HUDEP-2 (cell line): ENCODE results near the gene CHST11.

Experiments
- DNase-seq, 76 experiments: peaks; one replicate each; lab custom pipeline; 2025; ENCODE audit not compliant: unreplicated experiment in 76 of 76; lab: John Stamatoyannopoulos, UW

CHST11 gene

GRCh38 chr12:104458694-104459367 lies 2.1 kb downstream of the CHST11 start:
- DNase-seq: peak in 31 of 76 experiments; percentile 10 to 76 (median 35)

GRCh38 chr12:104459368-104459909 lies 2.7 kb downstream of the CHST11 start:
- DNase-seq: peak in 2 of 76 experiments; percentile 33 to 43

GRCh38 chr12:104460041-104460719 lies 3.4 kb downstream of the CHST11 start:
- peak in 9 of 76 experiments; percentile 12 to 39 (median 23) for DNase-seq

GRCh38 chr12:104460973-104461698 lies 4.4 kb downstream of the CHST11 start:
- no peak for DNase-seq

- DNase-seq: no peak
Observed at GRCh38 chr12:104462325-104462724, 5.6 kb downstream of the CHST11 start.

GRCh38 chr12:104462931-104463339 lies 6.2 kb downstream of the CHST11 start:
- DNase-seq: peak in 5 of 76 experiments; percentile 23 to 50 (median 37)

- no peak for DNase-seq
Observed at GRCh38 chr12:104463368-104463767, 6.6 kb downstream of the CHST11 start.

- no peak for DNase-seq
Observed at GRCh38 chr12:104464899-104465298, 8.2 kb downstream of the CHST11 start.

- DNase-seq: peak in 15 of 76 experiments; percentile 7 to 69 (median 37)
Observed at GRCh38 chr12:104466709-104467345, 10.1 kb downstream of the CHST11 start.

- DNase-seq: peak in 74 of 76 experiments; percentile 13 to 97 (median 69)
Observed at GRCh38 chr12:104467346-104467837, 10.6 kb downstream of the CHST11 start.

GRCh38 chr12:104468371-104468770 lies 11.6 kb downstream of the CHST11 start:
- peak in 65 of 76 experiments; percentile 13 to 87 (median 48) for DNase-seq

- no peak for DNase-seq
Observed at GRCh38 chr12:104469066-104469465, 12.3 kb downstream of the CHST11 start.

GRCh38 chr12:104469523-104469922 lies 12.8 kb downstream of the CHST11 start:
- no peak for DNase-seq

GRCh38 chr12:104470521-104470920 lies 13.8 kb downstream of the CHST11 start:
- DNase-seq: no peak

- DNase-seq: no peak
Observed at GRCh38 chr12:104471336-104471735, 14.6 kb downstream of the CHST11 start.

- DNase-seq: no peak
Observed at GRCh38 chr12:104472748-104473147, 16.0 kb downstream of the CHST11 start.

GRCh38 chr12:104473374-104473983 lies 16.7 kb downstream of the CHST11 start:
- no peak for DNase-seq

GRCh38 chr12:104475271-104475670 lies 18.5 kb downstream of the CHST11 start:
- peak in 1 of 76 experiments; percentile 33 for DNase-seq

GRCh38 chr12:104477510-104478390 lies 21.0 kb downstream of the CHST11 start:
- DNase-seq: peak in 4 of 76 experiments; percentile 6 to 25 (median 15)
